Lower leg skin (tissue), 4 donors: ENCODE data around the gene KCNA1. TPM values are rescaled to one million over a fixed set of nuclear protein-coding genes. Genes with fewer than 3 reads are reported as not detected.

Experiments
- DNase-seq, 2 donors: peaks; one replicate each; pipeline ENCODE4 v3.0.0-alpha.2; 2019; ENCODE audit warnings: low spot score in 2 of 2
- H3K4me3 ChIP-seq: fragments of 200-600 bp; sonication (generic); 2 replicates; pipeline ENCODE4 v1.5.1; 2017; ENCODE audit warnings: mild to moderate bottlenecking, low read depth; ENCODE audit not compliant: poor library complexity, severe bottlenecking
- POLR2A ChIP-seq, 2 donors: fragments of 450-650 bp; IDR thresholded peaks; one replicate each; pipeline ENCODE4 v1.6.1; 2016 to 2017; ENCODE audit warnings: antibody characterized with exemption in 2 of 2, mild to moderate bottlenecking in 1 of 2, moderate library complexity in 1 of 2
- WGBS, 2 donors: methylation state at CpG; one replicate each; pipeline ENCODE4 v1.1.5; 2018; 5-methylcytosine and 5-hydroxymethylcytosine counted together
- intact Hi-C: fragments of 100-400 bp; cut with DNase I; formaldehyde crosslinking; loops from one replicate; pipeline ENCODE4 v1.15.0; 2023; ENCODE audit warnings: low total_unique reads
- total RNA-seq, 4 donors: library from RNA; depleted of rRNA; stranded (reverse); fragments of >200 nt; gene quantifications; one replicate each; pipeline ENCODE4 v1.1.0, GENCODE V29; 2016
- TF ChIP-seq, protein P1 (sequence below), 3 donors: fragments of 450-650 bp; IDR thresholded peaks; one replicate each; pipeline ENCODE4 v1.5.1; 2016; ENCODE audit warnings: antibody characterized with exemption in 3 of 3, mild to moderate bottlenecking in 3 of 3, moderate library complexity in 2 of 3

Gene KCNA1
- total RNA-seq, 4 donors from 2014 or later, result 0.13 to 1.1 TPM; not detected in 2

DNA sequence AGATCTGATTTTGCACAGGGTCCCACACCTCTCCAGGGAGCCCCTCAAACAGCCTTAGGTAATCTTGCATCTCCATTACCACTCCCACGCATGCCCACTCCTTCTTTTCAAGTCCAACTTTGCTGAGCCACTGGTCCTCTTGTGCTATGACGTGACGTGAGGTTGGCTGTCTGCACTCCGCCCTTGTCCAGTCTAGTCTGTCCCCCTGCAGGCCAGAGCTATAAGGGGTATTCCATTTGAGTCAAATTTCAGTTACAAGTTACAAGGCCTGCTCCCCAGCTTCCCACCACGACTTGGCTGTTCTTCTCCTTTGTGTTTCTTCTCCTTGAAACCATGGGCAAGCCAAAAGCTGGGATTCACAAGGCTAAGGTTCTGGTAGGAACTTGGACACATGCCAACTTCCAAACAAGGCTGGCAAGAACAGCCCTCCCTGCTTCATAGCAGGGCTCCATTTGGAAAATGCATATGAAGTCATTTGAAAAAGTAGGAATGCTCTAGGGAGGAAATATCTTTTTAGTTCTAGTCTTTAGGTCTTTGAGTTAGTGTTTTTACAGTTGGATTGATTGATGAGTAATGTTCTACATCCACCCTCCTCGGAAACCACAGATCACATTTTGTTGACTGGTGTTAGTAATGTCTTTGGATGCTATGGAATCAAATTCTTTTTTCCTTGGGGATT is 49.1 kb downstream of the KCNA1 start:
- TF ChIP-seq, protein P1, sequence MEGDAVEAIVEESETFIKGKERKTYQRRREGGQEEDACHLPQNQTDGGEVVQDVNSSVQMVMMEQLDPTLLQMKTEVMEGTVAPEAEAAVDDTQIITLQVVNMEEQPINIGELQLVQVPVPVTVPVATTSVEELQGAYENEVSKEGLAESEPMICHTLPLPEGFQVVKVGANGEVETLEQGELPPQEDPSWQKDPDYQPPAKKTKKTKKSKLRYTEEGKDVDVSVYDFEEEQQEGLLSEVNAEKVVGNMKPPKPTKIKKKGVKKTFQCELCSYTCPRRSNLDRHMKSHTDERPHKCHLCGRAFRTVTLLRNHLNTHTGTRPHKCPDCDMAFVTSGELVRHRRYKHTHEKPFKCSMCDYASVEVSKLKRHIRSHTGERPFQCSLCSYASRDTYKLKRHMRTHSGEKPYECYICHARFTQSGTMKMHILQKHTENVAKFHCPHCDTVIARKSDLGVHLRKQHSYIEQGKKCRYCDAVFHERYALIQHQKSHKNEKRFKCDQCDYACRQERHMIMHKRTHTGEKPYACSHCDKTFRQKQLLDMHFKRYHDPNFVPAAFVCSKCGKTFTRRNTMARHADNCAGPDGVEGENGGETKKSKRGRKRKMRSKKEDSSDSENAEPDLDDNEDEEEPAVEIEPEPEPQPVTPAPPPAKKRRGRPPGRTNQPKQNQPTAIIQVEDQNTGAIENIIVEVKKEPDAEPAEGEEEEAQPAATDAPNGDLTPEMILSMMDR (IDR thresholded peaks at IDR 0.05), result no peak
- TF ChIP-seq POLR2A (IDR thresholded peaks at IDR 0.05), result no peak
- intact Hi-C loops, result no loop called here
- WGBS, 2 donors, result 76 to 79% methylated on average over 6 of the region's 6 CpGs
- H3K4me3 ChIP-seq, result no peak overlapping the region
- peak in 1 of 2 donors; percentile 42 for DNase-seq

DNA sequence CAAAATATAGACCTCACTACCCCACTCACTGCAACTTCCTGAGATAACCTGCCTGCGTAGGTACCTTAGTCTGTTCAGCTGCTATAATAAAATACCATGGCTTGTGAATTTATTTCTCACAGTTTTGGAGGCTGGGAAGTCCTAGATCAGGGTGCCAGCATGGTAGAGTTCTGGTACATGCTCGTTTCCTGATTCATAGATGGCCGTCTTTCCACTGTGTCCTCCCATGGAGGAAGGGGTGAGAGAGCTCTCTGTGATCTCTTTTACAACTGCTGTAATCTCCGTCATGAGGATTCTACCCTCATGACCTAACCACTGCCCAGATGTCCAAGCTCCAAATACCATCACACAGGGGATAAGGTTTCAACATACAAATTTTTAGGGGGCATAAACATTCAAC is 49.7 kb downstream of the KCNA1 start:
- 83 to 92% methylated on average over 4 of the region's 4 CpGs for WGBS, 2 donors
- TF ChIP-seq POLR2A (IDR thresholded peaks at IDR 0.05), result no peak
- TF ChIP-seq, protein P1 (IDR thresholded peaks at IDR 0.05), result no peak
- intact Hi-C loops, result no loop called here
- no peak for DNase-seq
- H3K4me3 ChIP-seq, result no peak overlapping the region

DNA sequence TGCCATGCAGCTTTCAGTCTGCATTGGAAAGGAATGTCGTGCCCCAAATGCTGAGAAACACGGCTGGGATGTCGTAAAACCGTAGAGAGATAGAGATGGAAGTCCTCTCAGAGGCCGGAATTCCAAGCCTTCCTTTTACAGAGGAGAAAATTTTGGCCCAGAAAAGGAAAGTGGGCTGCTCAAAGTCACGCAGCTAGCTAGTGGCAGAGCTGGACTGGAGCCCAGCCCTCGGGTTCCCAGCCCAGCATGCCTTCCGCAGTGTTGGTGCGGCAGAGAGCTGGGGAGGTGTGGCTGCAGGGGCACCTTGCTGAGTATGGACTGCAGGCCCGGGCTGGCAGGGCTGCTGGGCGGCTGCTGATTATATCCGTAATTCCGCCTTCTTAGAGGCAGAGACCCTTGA is 50.3 kb downstream of the KCNA1 start:
- TF ChIP-seq POLR2A (IDR thresholded peaks at IDR 0.05), result no peak
- TF ChIP-seq, protein P1 (IDR thresholded peaks at IDR 0.05), result no peak
- 35 to 39% methylated on average over 9 to 13 of the region's 13 CpGs for WGBS, 2 donors

DNA sequence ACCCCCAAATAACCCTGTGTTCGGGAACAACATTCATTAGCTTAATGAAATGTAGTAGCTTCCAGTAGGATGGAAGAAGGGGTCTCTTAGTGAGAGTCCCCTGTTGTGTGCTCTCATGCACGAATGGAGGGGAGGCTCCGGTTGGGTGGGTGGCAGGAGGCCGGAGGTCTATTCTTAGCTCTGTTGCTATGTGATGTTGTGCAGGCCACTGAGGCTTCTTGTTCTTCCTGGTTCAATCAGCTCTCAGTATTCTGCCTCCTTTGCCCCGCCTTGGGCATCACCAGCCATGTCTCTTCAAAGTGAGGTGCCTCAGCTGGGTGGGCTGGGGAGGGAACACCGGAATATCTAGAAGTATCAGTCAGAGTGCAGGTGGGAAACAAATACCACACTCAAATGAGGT is 50.8 kb downstream of the KCNA1 start:
- H3K4me3 ChIP-seq, result no peak overlapping the region
- WGBS, 2 donors, result 82 to 86% methylated on average over 6 of the region's 6 CpGs
- no peak for DNase-seq
- intact Hi-C loops, result no loop called here
- no peak for TF ChIP-seq POLR2A (IDR thresholded peaks at IDR 0.05)
- TF ChIP-seq, protein P1 (IDR thresholded peaks at IDR 0.05), result no peak

More for the DNA sequence above, 50.3 kb downstream of the KCNA1 start:
- no peak overlapping the region for H3K4me3 ChIP-seq
- DNase-seq, result no peak
- intact Hi-C loops, result no loop called here

DNA sequence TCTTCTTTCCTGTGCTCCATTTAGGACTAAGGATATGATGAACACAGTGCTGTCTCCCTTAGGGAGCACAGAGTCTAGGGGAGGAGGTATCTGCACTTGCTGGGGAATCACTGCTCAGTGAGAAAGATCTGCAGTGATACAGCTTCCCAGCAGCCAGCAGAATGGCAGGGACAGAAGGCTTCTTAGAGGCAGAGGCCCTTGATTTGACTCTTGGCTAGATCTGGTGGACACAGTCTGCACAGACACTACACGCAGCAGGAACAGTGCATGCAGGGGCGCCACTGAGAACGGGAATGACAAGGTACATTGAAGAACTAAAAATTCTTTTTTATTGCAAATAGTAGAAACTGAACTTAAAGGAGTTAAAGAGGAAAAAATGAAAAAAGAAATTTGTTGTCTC is 51.6 kb downstream of the KCNA1 start:
- H3K4me3 ChIP-seq, result no peak overlapping the region
- TF ChIP-seq, protein P1 (IDR thresholded peaks at IDR 0.05), result no peak
- TF ChIP-seq POLR2A (IDR thresholded peaks at IDR 0.05), result no peak
- intact Hi-C loops, result no loop called here
- peak in 1 of 2 donors; percentile 25 for DNase-seq
- WGBS, 2 donors, result 76 to 85% methylated on average over 3 of the region's 3 CpGs
